GM13977 (cell line): Measurements from ENCODE around the gene DECR2.
"Not testable (repeated sequence)": the region's sequence is repeated elsewhere in the genome, so short reads cannot be mapped to it uniquely, and the experiment has no call there.

Experiments used
- DNase-seq: peaks from one replicate; pipeline ENCODE4 v3.0.0; 2012; ENCODE audit warnings: low spot score
- CTCF ChIP-seq: IDR thresholded peaks from 2 replicates; pipeline ENCODE4 v1.5.1; 2012; ENCODE audit warnings: mild to moderate bottlenecking, control low read depth; ENCODE audit not compliant: insufficient read depth; ENCODE audit errors: extremely low read depth, missing control alignments
- in situ Hi-C: fragments of 300-500 bp; cut with MboI; formaldehyde crosslinking; loops from one replicate; pipeline ENCODE4 v1.12.0; 2022; ENCODE audit warnings: low sequenced_read_pairs, low pct_unique_long_range_greater_than_20kb, mixed read lengths, inconsistent platforms; ENCODE audit not compliant: unreplicated experiment

Gene DECR2

GRCh38 chr16:375927-376816, 25.5 kb upstream of the DECR2 start:
- in situ Hi-C loops, result no loop called here
- TF ChIP-seq CTCF, result no peak

DNA sequence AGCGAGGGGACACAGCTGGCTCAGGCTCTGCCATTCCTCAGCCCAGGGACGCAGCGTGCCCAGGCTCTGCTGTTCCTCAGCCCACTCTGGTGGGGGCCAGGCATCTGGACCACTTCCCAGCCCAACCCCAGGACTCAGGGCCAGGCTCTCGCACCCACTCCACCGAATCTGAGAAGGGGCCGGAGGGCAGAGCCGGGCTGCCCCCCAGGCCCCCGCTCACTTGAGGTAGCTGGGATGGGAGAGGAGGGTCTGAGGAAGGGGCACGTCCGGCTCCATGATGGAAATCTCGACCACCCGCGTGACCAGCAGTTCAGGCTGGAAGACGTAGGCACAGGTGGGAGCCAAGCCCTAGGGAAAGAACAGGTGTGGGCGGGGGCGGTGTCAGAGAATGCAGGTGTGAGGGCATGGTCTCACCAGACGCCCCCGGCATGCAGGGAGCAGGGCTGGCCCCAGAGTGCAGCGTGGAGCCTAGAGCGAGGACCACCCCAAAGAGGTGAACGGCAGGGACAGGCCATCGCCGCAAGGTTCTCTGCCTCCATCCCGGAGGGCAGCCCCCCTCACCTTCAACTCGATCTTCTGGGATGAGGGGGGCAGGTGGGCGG, 24.8 kb upstream of the DECR2 start:
- in situ Hi-C loops, result no loop called here
- no peak for DNase-seq
- no peak for TF ChIP-seq CTCF

More at GRCh38 chr16:375927-376816, 25.5 kb upstream of the DECR2 start:
- DNase-seq, result no peak

- DNase-seq, result no peak
- in situ Hi-C loops, result no loop called here
- TF ChIP-seq CTCF, result no peak
Observed at GRCh38 chr16:377419-377951, 24.2 kb upstream of the DECR2 start.

- DNase-seq, in situ Hi-C loops: not testable (repeated sequence)
Observed at GRCh38 chr16:378113-378820, 23.4 kb upstream of the DECR2 start.

DNA sequence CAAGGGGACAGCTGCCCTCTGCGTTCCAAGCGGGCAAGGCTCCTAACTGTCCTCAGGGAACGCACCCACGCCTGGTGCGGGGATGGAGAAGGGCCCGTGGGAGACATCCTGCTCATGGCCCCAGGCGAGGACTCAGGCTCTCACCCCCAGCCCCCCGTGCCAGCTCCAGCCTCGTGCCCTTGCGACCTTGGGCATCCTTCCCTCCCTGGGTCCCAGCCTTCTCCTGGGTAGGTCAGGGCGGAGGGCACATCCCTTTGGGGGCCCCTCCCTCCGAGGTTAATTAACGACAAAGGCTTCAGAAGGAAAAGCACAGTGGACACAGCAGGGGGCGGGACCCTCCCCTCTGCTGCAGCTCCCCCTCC, 22.9 kb upstream of the DECR2 start:
- in situ Hi-C loops, result no loop called here
- DNase-seq, result no peak
- no peak for TF ChIP-seq CTCF

DNA sequence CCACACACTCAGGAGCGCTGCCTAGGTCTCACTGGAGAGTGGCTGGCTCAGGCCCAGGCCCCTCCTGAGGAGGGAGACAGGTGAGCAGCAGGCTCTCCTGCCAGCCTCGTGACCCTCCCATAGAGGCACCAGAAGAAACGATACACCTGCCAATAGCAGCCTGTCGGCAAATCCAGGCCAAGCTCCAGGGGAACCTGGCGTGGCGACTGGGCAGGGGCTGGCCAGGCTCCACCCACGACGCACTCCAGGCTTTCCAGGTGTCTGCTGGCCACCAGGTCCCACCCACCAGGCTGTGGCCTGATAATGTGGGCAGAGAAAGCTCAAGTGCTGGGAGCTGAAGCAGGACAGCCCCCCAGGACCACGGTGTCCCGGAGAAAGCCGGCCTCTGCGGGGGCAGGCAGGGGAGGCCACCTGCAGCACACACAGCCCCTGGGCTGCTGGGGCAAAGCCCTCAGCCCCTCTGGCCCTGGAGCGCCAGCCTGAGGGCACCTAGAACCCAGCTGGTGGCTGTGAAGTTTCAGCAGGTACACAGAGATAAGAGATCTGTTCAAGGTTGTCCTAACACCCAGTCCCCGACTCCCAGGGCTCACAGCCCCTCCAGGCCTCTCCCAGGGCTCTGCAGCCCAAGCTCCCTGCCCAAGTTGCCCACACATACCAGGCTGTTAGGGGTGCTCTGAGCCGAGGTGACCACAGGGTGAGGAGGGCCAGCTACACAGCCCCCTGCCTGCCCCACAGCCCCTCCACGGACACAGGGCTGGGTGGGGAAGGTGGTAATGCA, 22.3 kb upstream of the DECR2 start:
- DNase-seq, result no peak
- TF ChIP-seq CTCF, result no peak
- in situ Hi-C loops, result no loop called here
